Small intestine (tissue), 7 donors: ENCODE data around the gene DUSP5. TPM values are rescaled to one million over a fixed set of nuclear protein-coding genes. Genes with fewer than 3 reads are reported as not detected.

Experiments
- DNase-seq, 2 donors: peaks; one replicate each; pipeline versions ENCODE4 v3.0.0 to v3.0.0-alpha.2; 2013
- FAIRE-seq: peaks from 2 replicates; lab custom pipeline; 2012; peaks lifted over from hg19 to GRCh38; lab: Jason Lieb, UNC
- H3K27ac ChIP-seq, 3 donors: one replicate each; pipeline ENCODE4 v1.5.1; 2013; ENCODE audit warnings: low read length in 2 of 3, mild to moderate bottlenecking in 2 of 3, control low read depth in 1 of 3, inconsistent platforms in 1 of 3, low read depth in 1 of 3, moderate library complexity in 1 of 3
- H3K27me3 ChIP-seq, 3 donors: one replicate each; pipeline ENCODE4 v1.6.1; 2013; ENCODE audit warnings: low read length in 3 of 3, inconsistent platforms in 1 of 3; ENCODE audit not compliant: control insufficient read depth in 3 of 3, insufficient read depth in 3 of 3
- H3K36me3 ChIP-seq, 3 donors: one replicate each; pipeline ENCODE4 v1.6.1; 2013; ENCODE audit warnings: low read length in 3 of 3, inconsistent platforms in 1 of 3, low read depth in 1 of 3, mild to moderate bottlenecking in 1 of 3, moderate library complexity in 1 of 3; ENCODE audit not compliant: control insufficient read depth in 3 of 3, insufficient read depth in 2 of 3
- H3K4me1 ChIP-seq, 3 donors: one replicate each; pipeline ENCODE4 v1.6.1; 2013; ENCODE audit warnings: low read length in 2 of 3, inconsistent platforms in 1 of 3, low read depth in 1 of 3, mild to moderate bottlenecking in 1 of 3, moderate library complexity in 1 of 3; ENCODE audit not compliant: control insufficient read depth in 3 of 3, insufficient read depth in 2 of 3
- H3K4me3 ChIP-seq, 3 donors: one replicate each; pipeline ENCODE4 v1.5.1; 2013; ENCODE audit warnings: low read length in 3 of 3, control low read depth in 1 of 3, inconsistent platforms in 1 of 3, low read depth in 1 of 3, mild to moderate bottlenecking in 1 of 3, moderate library complexity in 1 of 3
- H3K9me3 ChIP-seq, 2 donors: one replicate each; pipeline ENCODE4 v1.6.1; 2013; ENCODE audit warnings: low read depth in 1 of 2, low read length in 1 of 2; ENCODE audit not compliant: control insufficient read depth in 2 of 2, insufficient read depth in 1 of 2
- WGBS, 3 donors: extraction: QIAGEN DNeasy Blood & Tissue Kit; methylation state at CpG; one replicate each; pipeline ENCODE4 v1.1.7; 2013; 5-methylcytosine and 5-hydroxymethylcytosine counted together
- polyA plus RNA-seq, 4 donors: library from polyadenylated mRNA; stranded (reverse) in 3 of 4; unstranded in 1 of 4; fragments of 200-250 nt in 3 of 4; fragments of 120-200 nt in 1 of 4; gene quantifications; one replicate each; pipeline versions ENCODE4 v1.2.1 to v1.2.3, GENCODE V29; 2013
- donor health status: healthy with polysubstance abuse.
- donor health status: control.
- donor health status: control.
- donor health status: Bipolar disorder and iron deficiency.
- donor health status: healthy.

Gene DUSP5
- polyA plus RNA-seq, 4 donors = 8.3 to 41.9 (median 24.0) TPM

- DNase-seq = peak in 1 of 2 donors; percentile 70
- H3K36me3 ChIP-seq = no peaks in the 10 kb centered on the region
- H3K9me3 ChIP-seq = no peaks in the 10 kb centered on the region
- FAIRE-seq = no peak
- H3K4me1 ChIP-seq = peaks cover 0 to 5% (median 2%) of the 10 kb centered on the region in 3 donors
- H3K27ac ChIP-seq = peak overlapping the region in 1 of 3 donors; percentile 42
- H3K27me3 ChIP-seq = no peaks in the 10 kb centered on the region
- no peak overlapping the region for H3K4me3 ChIP-seq
Observed at GRCh38 chr10:110544958-110545537, 47.3 kb downstream of the DUSP5 start.

GRCh38 chr10:110546077-110546476 lies 48.4 kb downstream of the DUSP5 start:
- H3K4me1 ChIP-seq = peaks cover 0 to 5% (median 2%) of the 10 kb centered on the region in 3 donors
- no peak for DNase-seq
- no peaks in the 10 kb centered on the region for H3K9me3 ChIP-seq
- no peaks in the 10 kb centered on the region for H3K27me3 ChIP-seq
- no peak overlapping the region for H3K27ac ChIP-seq
- 79 to 85% (median 81%) methylated on average over 6 of the region's 6 CpGs for WGBS, 3 donors
- H3K36me3 ChIP-seq = no peaks in the 10 kb centered on the region
- no peak overlapping the region for H3K4me3 ChIP-seq
- no peak for FAIRE-seq

GRCh38 chr10:110546499-110547110 lies 48.9 kb downstream of the DUSP5 start:
- no peak for DNase-seq
- Histone ChIP-seq H3K27ac (no peak overlapping the region), H3K4me1 (peaks cover 0 to 5% (median 2%) of the 10 kb centered on the region in 3 donors), H3K27me3 (no peaks in the 10 kb centered on the region), H3K9me3 (no peaks in the 10 kb centered on the region), H3K4me3 (no peak overlapping the region), H3K36me3 (no peaks in the 10 kb centered on the region)
- FAIRE-seq = no peak
- 54 to 66% (median 61%) methylated on average over 7 of the region's 7 CpGs for WGBS, 3 donors

DNA sequence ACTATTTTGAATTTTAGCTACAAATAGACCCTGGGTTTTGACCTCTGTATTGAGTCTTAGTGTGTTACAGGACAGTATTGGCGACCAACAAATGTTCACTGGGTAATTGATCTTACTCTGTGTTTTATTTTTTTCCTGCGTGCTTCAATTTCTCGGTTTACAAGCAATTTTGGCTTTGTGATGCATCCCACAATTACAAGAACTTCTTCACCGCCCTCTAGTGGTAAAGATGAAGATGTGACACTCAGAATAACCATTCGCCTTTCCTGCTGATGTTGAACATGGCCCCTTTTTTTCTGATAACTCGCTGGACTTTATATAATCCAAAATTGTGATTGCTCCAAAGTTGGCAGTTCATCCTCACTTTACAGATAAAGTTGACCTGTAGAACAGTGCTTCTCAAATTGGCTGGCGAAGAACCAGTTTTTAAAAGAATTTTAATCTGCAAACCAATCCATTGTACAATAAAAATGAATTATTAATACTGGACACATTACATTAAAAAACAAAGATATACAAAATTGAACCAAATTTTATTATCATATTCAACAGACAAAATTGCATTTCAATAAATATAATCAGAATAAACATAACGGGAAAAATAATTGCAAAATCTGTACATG lies 49.5 kb downstream of the DUSP5 start:
- no peak for FAIRE-seq

DNA sequence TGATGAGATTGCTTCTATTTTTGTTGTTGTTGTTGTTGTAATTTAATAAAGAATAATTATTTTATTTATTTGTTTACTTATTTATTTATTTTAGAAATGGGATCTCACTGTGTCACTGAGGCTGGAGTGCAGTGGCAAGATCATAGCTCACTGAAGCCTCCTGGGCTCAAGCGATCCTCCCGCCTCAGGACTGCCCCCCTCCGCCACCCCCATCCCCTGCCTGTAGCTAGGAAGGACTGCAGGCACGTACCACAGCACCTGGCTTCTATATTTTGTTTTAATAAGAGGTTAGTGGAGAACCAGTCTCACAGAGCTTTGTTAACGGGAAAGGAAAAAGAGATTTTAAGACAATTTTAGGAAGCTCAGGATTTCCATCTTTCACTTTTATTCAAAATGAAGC lies 50.3 kb downstream of the DUSP5 start:
- Histone ChIP-seq H3K27ac (no peak overlapping the region), H3K4me1 (peaks cover 0 to 5% (median 2%) of the 10 kb centered on the region in 3 donors), H3K9me3 (no peaks in the 10 kb centered on the region), H3K27me3 (no peaks in the 10 kb centered on the region), H3K36me3 (no peaks in the 10 kb centered on the region), H3K4me3 (no peak overlapping the region)
- WGBS, 3 donors = 67 to 79% (median 78%) methylated on average over 5 of the region's 5 CpGs
- FAIRE-seq (no peak), DNase-seq (no peak)

More for the DNA sequence above, 49.5 kb downstream of the DUSP5 start:
- Histone ChIP-seq H3K27ac (no peak overlapping the region), H3K9me3 (no peaks in the 10 kb centered on the region), H3K27me3 (no peaks in the 10 kb centered on the region), H3K36me3 (no peaks in the 10 kb centered on the region), H3K4me1 (peaks cover 0 to 5% (median 2%) of the 10 kb centered on the region in 3 donors), H3K4me3 (no peak overlapping the region)
- peak; percentile 54 to 57 for DNase-seq
- WGBS, 3 donors = 10 to 13% (median 11%) methylated on average over 8 of the region's 8 CpGs

DNA sequence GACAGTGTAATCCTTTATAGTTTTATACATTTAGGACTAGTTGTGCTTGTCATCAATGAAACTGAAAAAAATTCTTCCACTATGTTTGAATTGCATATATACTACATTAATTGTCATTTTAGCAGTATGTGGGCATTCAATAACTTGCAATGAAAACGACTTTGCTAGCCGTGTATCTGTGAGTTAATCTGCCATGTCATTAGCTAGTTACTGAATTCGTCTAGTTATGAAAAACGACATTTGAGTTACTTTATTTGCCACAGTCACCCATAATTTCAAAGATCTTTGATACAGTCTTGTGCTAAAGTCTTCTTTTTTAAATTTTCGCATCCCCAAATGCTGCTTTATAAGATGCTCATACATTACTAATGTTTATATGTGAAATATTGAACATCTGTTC lies 51.5 kb downstream of the DUSP5 start:
- H3K4me3 ChIP-seq = no peak overlapping the region
- H3K36me3 ChIP-seq = no peaks in the 10 kb centered on the region
- no peak for DNase-seq
- no peaks in the 10 kb centered on the region for H3K27me3 ChIP-seq
- no peak for FAIRE-seq
- peaks cover 0 to 5% (median 2%) of the 10 kb centered on the region in 3 donors for H3K4me1 ChIP-seq
- H3K9me3 ChIP-seq = no peaks in the 10 kb centered on the region
- H3K27ac ChIP-seq = no peak overlapping the region
- 77 to 87% (median 84%) methylated on average over 5 of the region's 5 CpGs for whole genome bisulfite sequencing, 3 donors

- Histone ChIP-seq H3K27ac (peak overlapping the region in 1 of 3 donors; percentile 14), H3K4me1 (peaks cover 0 to 25% (median 0%) of the 10 kb centered on the region in 3 donors), H3K36me3 (no peaks in the 10 kb centered on the region), H3K4me3 (no peak overlapping the region), H3K9me3 (no peaks in the 10 kb centered on the region), H3K27me3 (peaks cover 0 to under 1% (median 0%) of the 10 kb centered on the region in 3 donors)
- DNase-seq = no peak
- WGBS, 3 donors = 45 to 77% (median 48%) methylated on average over 2 of the region's 2 CpGs
- FAIRE-seq = no peak
Observed at GRCh38 chr10:110553905-110554304, 56.2 kb downstream of the DUSP5 start.

GRCh38 chr10:110556296-110556695 lies 58.6 kb downstream of the DUSP5 start:
- Histone ChIP-seq H3K4me1 (peaks cover 0 to 25% (median 0%) of the 10 kb centered on the region in 3 donors), H3K27ac (peak overlapping the region in 2 of 3 donors; percentile 16 to 76), H3K27me3 (peaks cover 0 to 2% (median 0%) of the 10 kb centered on the region in 3 donors), H3K4me3 (no peak overlapping the region), H3K9me3 (no peaks in the 10 kb centered on the region), H3K36me3 (no peaks in the 10 kb centered on the region)
- WGBS, 3 donors = 16 to 53% (median 36%) methylated on average over 1 of the region's 1 CpG
- no peak for FAIRE-seq
- peak; percentile 93 to 96 for DNase-seq
